Renal cortex interstitium (tissue), 11 donors: ENCODE measurements around the gene SLC25A21. TPM values are rescaled to one million over a fixed set of nuclear protein-coding genes. Genes with fewer than 3 reads are reported as not detected.
"Not testable (repeated sequence)": the region's sequence is repeated elsewhere in the genome, so short reads cannot be mapped to it uniquely, and the experiment has no call there.

ENCODE experiments used
- DNase-seq, 11 donors: peaks; one replicate each; pipeline ENCODE4 v3.0.0-alpha.2; 2013; ENCODE audit warnings: low read depth in 9 of 11, low spot score in 4 of 11; ENCODE audit errors: extremely low read depth in 1 of 11
- polyA plus RNA-seq, 3 donors: library from polyadenylated mRNA; unstranded; fragments of 120-200 nt; gene quantifications; one replicate each; pipeline ENCODE4 v1.2.1, GENCODE V29; 2013; ENCODE audit not compliant: insufficient read length in 3 of 3

SLC25A21 gene
- polyA plus RNA-seq, 3 donors = 3.2 to 4.2 (median 3.5) TPM

- DNase-seq = no peak
These were observed 452.6 kb downstream of the SLC25A21 start for GRCh38 chr14:36719823-36720222.

- no peak for DNase-seq
These were observed 454.2 kb downstream of the SLC25A21 start for GRCh38 chr14:36718216-36718615.

- DNase-seq = no peak
These were observed 455.0 kb downstream of the SLC25A21 start for GRCh38 chr14:36717363-36717762.

GRCh38 chr14:36716614-36717184, 455.7 kb downstream of the SLC25A21 start:
- no peak for DNase-seq

GRCh38 chr14:36713960-36714703, 458.3 kb downstream of the SLC25A21 start:
- DNase-seq = no peak

GRCh38 chr14:36707570-36707969, 464.8 kb downstream of the SLC25A21 start:
- DNase-seq = no peak

- no peak for DNase-seq
These were observed 469.9 kb downstream of the SLC25A21 start for GRCh38 chr14:36702474-36702873.

GRCh38 chr14:36701132-36701531, 471.3 kb downstream of the SLC25A21 start:
- DNase-seq = no peak

GRCh38 chr14:36700651-36701050, 471.8 kb downstream of the SLC25A21 start:
- no peak for DNase-seq

- not testable (repeated sequence) for DNase-seq
These were observed 473.0 kb downstream of the SLC25A21 start for GRCh38 chr14:36699420-36699819.

- DNase-seq = no peak
These were observed 481.9 kb downstream of the SLC25A21 start for GRCh38 chr14:36690311-36691040.

- DNase-seq = no peak
These were observed 487.5 kb downstream of the SLC25A21 start for GRCh38 chr14:36684946-36685345.

- DNase-seq = no peak
These were observed 489.2 kb downstream of the SLC25A21 start for GRCh38 chr14:36683083-36683724.

- no peak for DNase-seq
These were observed 490.1 kb downstream of the SLC25A21 start for GRCh38 chr14:36682338-36682737.

- no peak for DNase-seq
These were observed 496.2 kb downstream of the SLC25A21 start for GRCh38 chr14:36676236-36676635.

- no peak for DNase-seq
These were observed 496.8 kb downstream of the SLC25A21 start for GRCh38 chr14:36675581-36675980.

GRCh38 chr14:36674659-36675058, 497.7 kb downstream of the SLC25A21 start:
- DNase-seq = no peak

GRCh38 chr14:36672095-36672494, 500.3 kb downstream of the SLC25A21 start:
- DNase-seq = no peak

- no peak for DNase-seq
These were observed 501.3 kb downstream of the SLC25A21 start for GRCh38 chr14:36671149-36671548.

GRCh38 chr14:36667679-36668078, 504.7 kb downstream of the SLC25A21 start:
- DNase-seq = no peak
